ENCODE results near the gene DNAJB1. TPM values are rescaled to one million over a fixed set of nuclear protein-coding genes. Genes with fewer than 3 reads are reported as not detected.
"Not testable (repeated sequence)": the region's sequence is repeated elsewhere in the genome, so short reads cannot be mapped to it uniquely, and the experiment has no call there.

The DNAJB1 gene
- total and polyA plus RNA-seq, 4 donors: 34.8 to 95.8 (median 51.2) TPM

GRCh38 chr19:14555918-14556661 is 37.9 kb upstream of the DNAJB1 start:
- intact Hi-C loops (cut with DNase I): no loop called here
- H3K4me3 ChIP-seq (ENCODE audit: low read length in 2 of 2): no peak overlapping the region
- ATAC-seq (ENCODE audit: low FRiP score) (no peak), DNase-seq (no peak)
- no peak overlapping the region for H3K27ac ChIP-seq (ENCODE audit: low read depth in 1 of 2, low read length in 2 of 2)
- WGBS, 2 donors: 58 to 60% methylated on average over 12 of the region's 12 CpGs
- H3K4me1 ChIP-seq (ENCODE audit: control insufficient read depth in 1 of 2, insufficient read depth in 2 of 2, low read length in 2 of 2): no peaks in the 10 kb centered on the region
- no peaks in the 10 kb centered on the region for H3K27me3 ChIP-seq (ENCODE audit: control insufficient read depth in 1 of 2, insufficient read depth in 2 of 2, low read length in 1 of 2)
- no peaks in the 10 kb centered on the region for H3K36me3 ChIP-seq (ENCODE audit: control insufficient read depth in 1 of 2, insufficient read depth in 2 of 2, low read length in 1 of 2)
- H3K9me3 ChIP-seq (ENCODE audit: control insufficient read depth, low read length): no peaks in the 10 kb centered on the region

DNA sequence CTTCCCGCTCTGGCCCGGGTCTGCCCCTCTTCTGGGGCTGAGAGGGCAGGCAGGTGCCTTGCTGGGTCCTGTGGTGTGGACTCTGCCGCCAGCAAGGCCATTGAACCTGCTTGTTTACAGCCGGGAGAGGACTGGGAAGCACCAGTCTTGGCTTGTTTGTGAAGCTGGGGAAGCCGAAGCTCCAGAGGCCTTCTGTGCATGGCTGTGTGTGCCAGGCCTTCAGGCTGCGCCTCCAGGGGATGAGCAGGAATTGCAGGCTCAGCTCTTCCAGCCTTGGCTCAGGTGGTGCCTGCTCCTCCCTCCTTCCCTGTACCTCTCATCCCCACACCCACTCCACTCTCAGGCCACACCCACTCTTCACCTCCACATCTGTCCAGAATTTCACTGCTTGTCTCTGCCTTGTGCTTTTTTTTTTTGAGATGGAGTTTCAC is 36.2 kb upstream of the DNAJB1 start:
- H3K4me1 ChIP-seq (ENCODE audit: control insufficient read depth in 1 of 2, insufficient read depth in 2 of 2, low read length in 2 of 2): no peaks in the 10 kb centered on the region
- no peak overlapping the region for H3K27ac ChIP-seq (ENCODE audit: low read depth in 1 of 2, low read length in 2 of 2)
- intact Hi-C loops (cut with DNase I): no loop called here
- H3K4me3 ChIP-seq (ENCODE audit: low read length in 2 of 2): no peak overlapping the region
- no peaks in the 10 kb centered on the region for H3K36me3 ChIP-seq (ENCODE audit: control insufficient read depth in 1 of 2, insufficient read depth in 2 of 2, low read length in 1 of 2)
- DNase-seq: no peak
- 70 to 77% methylated on average over 6 of the region's 6 CpGs for WGBS, 2 donors
- no peaks in the 10 kb centered on the region for H3K9me3 ChIP-seq (ENCODE audit: control insufficient read depth, low read length)
- ATAC-seq (ENCODE audit: low FRiP score): no peak
- no peaks in the 10 kb centered on the region for H3K27me3 ChIP-seq (ENCODE audit: control insufficient read depth in 1 of 2, insufficient read depth in 2 of 2, low read length in 1 of 2)

- DNase-seq (no peak), ATAC-seq (ENCODE audit: low FRiP score) (no peak)
- Histone ChIP-seq H3K36me3 (ENCODE audit: control insufficient read depth in 1 of 2, insufficient read depth in 2 of 2, low read length in 1 of 2) (no peaks in the 10 kb centered on the region), H3K4me1 (ENCODE audit: control insufficient read depth in 1 of 2, insufficient read depth in 2 of 2, low read length in 2 of 2) (no peaks in the 10 kb centered on the region), H3K4me3 (ENCODE audit: low read length in 2 of 2) (no peak overlapping the region), H3K9me3 (ENCODE audit: control insufficient read depth, low read length) (no peaks in the 10 kb centered on the region), H3K27ac (ENCODE audit: low read depth in 1 of 2, low read length in 2 of 2) (no peak overlapping the region), H3K27me3 (ENCODE audit: control insufficient read depth in 1 of 2, insufficient read depth in 2 of 2, low read length in 1 of 2) (no peaks in the 10 kb centered on the region)
- WGBS, 2 donors: 75 to 82% methylated on average over 9 of the region's 9 CpGs
- intact Hi-C loops (cut with DNase I): no loop called here
These were observed 35.7 kb upstream of the DNAJB1 start for GRCh38 chr19:14553939-14554243.

DNA sequence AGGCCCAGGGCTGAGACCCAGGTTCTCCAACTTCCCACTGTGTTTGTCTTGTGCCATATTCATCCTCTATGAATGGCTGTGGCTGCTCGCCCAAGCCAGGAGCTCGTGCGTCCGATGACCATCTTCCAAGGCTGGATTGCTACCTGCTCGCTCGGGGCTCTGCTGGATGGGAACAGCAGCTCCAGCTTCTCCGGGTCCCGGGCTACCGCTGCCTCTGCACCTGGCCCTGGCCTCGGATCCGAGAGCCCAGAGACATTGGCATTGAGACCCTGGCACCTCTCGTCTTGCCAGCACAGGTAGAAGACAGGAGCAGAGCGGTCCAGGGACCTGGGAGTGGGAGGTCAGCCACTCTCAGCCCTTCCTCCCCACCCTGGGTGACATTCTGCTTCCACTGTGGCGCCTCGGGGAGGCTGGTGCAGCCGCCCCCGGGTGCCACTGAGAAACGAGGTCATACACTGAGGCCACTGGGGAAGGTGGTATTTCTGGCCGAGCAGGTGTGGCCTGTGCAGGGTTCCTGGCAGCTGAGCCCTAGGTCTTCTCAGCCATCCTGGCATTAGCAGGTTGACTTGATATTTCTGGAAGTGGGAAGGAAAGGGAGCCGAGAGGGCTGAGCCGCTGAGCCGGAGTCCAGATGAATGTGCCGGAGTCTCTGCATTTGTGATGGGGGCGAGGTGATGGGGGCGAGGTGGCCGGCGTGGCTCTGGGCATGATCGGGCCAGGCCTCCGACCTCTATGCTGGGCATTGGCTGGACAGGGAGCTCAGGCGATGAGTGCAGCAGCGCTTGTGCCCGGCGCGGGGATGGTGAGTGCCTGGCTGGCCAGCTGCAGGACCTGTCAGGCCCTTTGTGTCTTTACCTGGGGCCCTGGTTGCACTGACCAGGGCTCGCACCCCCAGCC is 35.1 kb upstream of the DNAJB1 start:
- H3K9me3 ChIP-seq (ENCODE audit: control insufficient read depth, low read length): no peaks in the 10 kb centered on the region
- no peaks in the 10 kb centered on the region for H3K36me3 ChIP-seq (ENCODE audit: control insufficient read depth in 1 of 2, insufficient read depth in 2 of 2, low read length in 1 of 2)
- no peaks in the 10 kb centered on the region for H3K4me1 ChIP-seq (ENCODE audit: control insufficient read depth in 1 of 2, insufficient read depth in 2 of 2, low read length in 2 of 2)
- no peaks in the 10 kb centered on the region for H3K27me3 ChIP-seq (ENCODE audit: control insufficient read depth in 1 of 2, insufficient read depth in 2 of 2, low read length in 1 of 2)
- DNase-seq (no peak), ATAC-seq (ENCODE audit: low FRiP score) (no peak)
- 91 to 93% methylated on average over 32 to 35 of the region's 35 CpGs for WGBS, 2 donors
- no peak overlapping the region for H3K4me3 ChIP-seq (ENCODE audit: low read length in 2 of 2)
- H3K27ac ChIP-seq (ENCODE audit: low read depth in 1 of 2, low read length in 2 of 2): no peak overlapping the region
- intact Hi-C loops (cut with DNase I): no loop called here

DNA sequence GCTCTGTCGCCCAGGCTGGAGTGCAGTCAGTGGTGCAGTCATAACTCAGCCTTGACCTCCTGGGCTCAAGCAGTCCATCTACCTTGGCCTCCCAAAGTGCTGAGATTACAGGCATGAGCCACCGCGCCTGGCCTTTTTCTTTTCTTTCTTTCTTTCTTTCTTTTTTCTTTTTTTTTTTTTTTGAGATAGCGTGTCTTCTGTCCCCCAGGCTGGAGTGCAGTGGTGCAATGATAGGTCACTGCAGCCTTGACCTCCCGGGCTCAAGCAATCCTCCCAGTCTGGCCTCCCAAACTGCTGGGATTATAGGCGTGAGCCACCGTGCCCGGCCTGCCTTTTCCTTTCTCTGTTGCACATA is 33.8 kb upstream of the DNAJB1 start:
- ATAC-seq (ENCODE audit: low FRiP score); H3K27me3 ChIP-seq (ENCODE audit: control insufficient read depth in 1 of 2, insufficient read depth in 2 of 2, low read length in 1 of 2); H3K27ac ChIP-seq (ENCODE audit: low read depth in 1 of 2, low read length in 2 of 2); H3K36me3 ChIP-seq (ENCODE audit: control insufficient read depth in 1 of 2, insufficient read depth in 2 of 2, low read length in 1 of 2); H3K9me3 ChIP-seq (ENCODE audit: control insufficient read depth, low read length); DNase-seq; H3K4me1 ChIP-seq (ENCODE audit: control insufficient read depth in 1 of 2, insufficient read depth in 2 of 2, low read length in 2 of 2); intact Hi-C loops (cut with DNase I); H3K4me3 ChIP-seq (ENCODE audit: low read length in 2 of 2): not testable (repeated sequence)
- 84 to 88% methylated on average over 8 of the region's 8 CpGs for WGBS, 2 donors

DNA sequence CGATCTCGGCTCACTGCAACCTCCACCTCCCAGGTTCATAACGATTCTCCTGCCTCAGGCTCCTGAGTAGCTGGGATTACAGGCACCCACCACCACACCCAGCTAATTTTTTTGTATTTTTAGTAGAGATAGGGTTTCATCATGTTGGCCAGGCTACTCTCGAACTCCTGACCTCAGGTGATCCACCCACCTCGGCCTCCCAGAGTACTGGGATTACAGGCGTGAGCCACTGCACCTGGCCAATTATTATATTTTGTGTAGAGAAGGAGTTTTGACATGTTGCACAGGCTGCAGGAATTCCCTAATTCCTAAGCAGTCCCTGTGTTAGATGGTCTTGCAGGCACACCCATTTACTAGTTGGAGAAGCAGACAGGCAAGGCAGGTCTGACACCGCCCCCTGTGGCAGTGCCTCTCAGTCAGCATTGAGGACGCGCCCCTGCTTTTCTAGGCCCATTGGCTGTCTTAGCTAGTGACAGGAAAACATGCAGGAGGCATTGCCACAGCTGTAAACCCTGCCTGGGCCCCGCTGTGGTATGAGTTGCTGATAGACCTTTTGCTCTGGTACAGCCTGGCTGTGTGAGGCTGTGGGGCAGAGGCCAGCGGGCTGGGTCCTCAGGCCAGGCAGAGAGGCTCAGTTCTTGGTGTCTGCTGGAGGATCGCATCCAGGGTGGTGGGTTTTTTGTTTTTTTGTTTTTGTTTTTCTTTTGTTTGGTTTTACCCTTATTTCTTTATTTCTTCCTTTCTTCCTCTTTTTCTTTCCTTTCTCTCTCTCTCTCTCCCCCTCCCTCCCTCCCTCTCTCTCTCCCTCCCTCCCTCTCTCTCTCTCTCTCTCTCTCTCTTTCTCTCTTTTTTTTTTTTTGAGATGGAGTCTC is 33.2 kb upstream of the DNAJB1 start:
- H3K27me3 ChIP-seq (ENCODE audit: control insufficient read depth in 1 of 2, insufficient read depth in 2 of 2, low read length in 1 of 2); ATAC-seq (ENCODE audit: low FRiP score); H3K36me3 ChIP-seq (ENCODE audit: control insufficient read depth in 1 of 2, insufficient read depth in 2 of 2, low read length in 1 of 2); H3K4me3 ChIP-seq (ENCODE audit: low read length in 2 of 2); H3K27ac ChIP-seq (ENCODE audit: low read depth in 1 of 2, low read length in 2 of 2); H3K4me1 ChIP-seq (ENCODE audit: control insufficient read depth in 1 of 2, insufficient read depth in 2 of 2, low read length in 2 of 2); DNase-seq; intact Hi-C loops (cut with DNase I); H3K9me3 ChIP-seq (ENCODE audit: control insufficient read depth, low read length): not testable (repeated sequence)
- 85 to 87% methylated on average over 12 of the region's 12 CpGs for WGBS, 2 donors

- Histone ChIP-seq H3K4me3 (ENCODE audit: low read length in 2 of 2) (no peak overlapping the region), H3K36me3 (ENCODE audit: control insufficient read depth in 1 of 2, insufficient read depth in 2 of 2, low read length in 1 of 2) (no peaks in the 10 kb centered on the region), H3K4me1 (ENCODE audit: control insufficient read depth in 1 of 2, insufficient read depth in 2 of 2, low read length in 2 of 2) (no peaks in the 10 kb centered on the region), H3K27me3 (ENCODE audit: control insufficient read depth in 1 of 2, insufficient read depth in 2 of 2, low read length in 1 of 2) (no peaks in the 10 kb centered on the region), H3K27ac (ENCODE audit: low read depth in 1 of 2, low read length in 2 of 2) (no peak overlapping the region), H3K9me3 (ENCODE audit: control insufficient read depth, low read length) (no peaks in the 10 kb centered on the region)
- 79 to 83% methylated on average over 15 of the region's 15 CpGs for WGBS, 2 donors
- ATAC-seq (ENCODE audit: low FRiP score) (no peak), DNase-seq (no peak)
- intact Hi-C loops (cut with DNase I): no loop called here
These were observed 32.1 kb upstream of the DNAJB1 start for GRCh38 chr19:14550201-14550754.

- intact Hi-C loops (cut with DNase I): no loop called here
- Histone ChIP-seq H3K36me3 (ENCODE audit: control insufficient read depth in 1 of 2, insufficient read depth in 2 of 2, low read length in 1 of 2) (no peaks in the 10 kb centered on the region), H3K9me3 (ENCODE audit: control insufficient read depth, low read length) (no peaks in the 10 kb centered on the region), H3K27ac (ENCODE audit: low read depth in 1 of 2, low read length in 2 of 2) (no peak overlapping the region), H3K27me3 (ENCODE audit: control insufficient read depth in 1 of 2, insufficient read depth in 2 of 2, low read length in 1 of 2) (no peaks in the 10 kb centered on the region), H3K4me3 (ENCODE audit: low read length in 2 of 2) (no peak overlapping the region), H3K4me1 (ENCODE audit: control insufficient read depth in 1 of 2, insufficient read depth in 2 of 2, low read length in 2 of 2) (no peaks in the 10 kb centered on the region)
- WGBS, 2 donors: 68 to 76% methylated on average over 9 of the region's 9 CpGs
- DNase-seq (no peak), ATAC-seq (ENCODE audit: low FRiP score) (no peak)
These were observed 27.5 kb upstream of the DNAJB1 start for GRCh38 chr19:14545716-14546082.

Data from aorta (tissue), 5 donors.